GM03348 (cell line): ENCODE data around the gene ENPP7.

Experiments
- DNase-seq: peaks from one replicate; pipeline ENCODE4 v3.0.0; 2012; ENCODE audit warnings: low spot score

Gene ENPP7

GRCh38 chr17:79791735-79792161, 61.0 kb downstream of the ENPP7 start:
- DNase-seq, result no peak
